H1 (cell line): ENCODE data around the gene ZNF500. TPM values are rescaled to one million over a fixed set of nuclear protein-coding genes. Genes with fewer than 3 reads are reported as not detected.

Source experiments
- CTCF ChIA-PET: fragments of 300-600 bp; sonication (Branson Sonifier 250); formaldehyde crosslinking; loops from one replicate; lab custom pipeline; 2021; ENCODE audit not compliant: partially characterized antibody; lab: Charles Lee
- POLR2A ChIA-PET: fragments of 300-600 bp; sonication (Branson Sonifier 250); formaldehyde crosslinking; loops from one replicate; lab custom pipeline; 2021; ENCODE audit warnings: inconsistent platforms; ENCODE audit not compliant: partially characterized antibody; lab: Charles Lee
- DNase-seq, 2 experiments: peaks; one replicate each; pipeline versions ENCODE4 v3.0.0 to v3.0.0-alpha.2; 2010 to 2022; ENCODE audit warnings: low spot score in 2 of 2, low read depth in 1 of 2, mixed read lengths in 1 of 2
- FAIRE-seq: peaks from 2 replicates; lab custom pipeline; 2011; peaks lifted over from hg19 to GRCh38; lab: Jason Lieb, UNC
- H2AFZ ChIP-seq: 2 replicates; pipeline ENCODE4 v1.8.1; 2012; ENCODE audit warnings: low read length, inconsistent platforms
- H2AK5ac ChIP-seq: 2 replicates; pipeline ENCODE4 v1.6.1; 2013; ENCODE audit warnings: low read depth, low read length
- H2BK120ac ChIP-seq: replicated peaks from 2 replicates; pipeline ENCODE3; 2013; ENCODE audit warnings: low read depth, low read length, inconsistent platforms
- H2BK12ac ChIP-seq: 2 replicates; pipeline ENCODE4 v1.6.1; 2013; ENCODE audit warnings: low read depth, low read length
- H2BK15ac ChIP-seq: 2 replicates; pipeline ENCODE4 v1.6.1; 2013; ENCODE audit warnings: low read length
- H2BK20ac ChIP-seq: 2 replicates; pipeline ENCODE4 v1.6.1; 2013; ENCODE audit warnings: low read length
- H2BK5ac ChIP-seq: 2 replicates; pipeline ENCODE4 v1.6.1; 2013; ENCODE audit warnings: low read depth, low read length
- H3K14ac ChIP-seq: 2 replicates; pipeline ENCODE4 v1.6.1; 2013; ENCODE audit warnings: inconsistent platforms; ENCODE audit not compliant: insufficient read length
- H3K18ac ChIP-seq: 2 replicates; pipeline ENCODE4 v1.6.1; 2013; ENCODE audit warnings: low read length; ENCODE audit errors: extremely low read depth
- H3K23ac ChIP-seq: 2 replicates; pipeline ENCODE4 v1.6.1; 2013; ENCODE audit warnings: inconsistent platforms; ENCODE audit not compliant: insufficient read length
- H3K23me2 ChIP-seq: 2 replicates; pipeline ENCODE4 v1.6.1; 2013; ENCODE audit warnings: low read depth, low read length
- H3K27ac ChIP-seq: 2 replicates; pipeline ENCODE4 v1.6.1; 2011; ENCODE audit warnings: low read depth, low read length, inconsistent platforms
- H3K27me3 ChIP-seq, 4 experiments: replicated peaks in 1 of 4; 1 replicate in 1 of 4; 2 replicates in 3 of 4; pipeline versions ENCODE4 v1.6.1 to v1.8.1; 2011 to 2013; ENCODE audit warnings: low read length in 3 of 4, mild to moderate bottlenecking in 3 of 4, inconsistent platforms in 2 of 4, mixed read lengths in 2 of 4, moderate library complexity in 1 of 4; ENCODE audit not compliant: control insufficient read depth in 3 of 4, insufficient read depth in 3 of 4; ENCODE audit errors: extremely low read depth in 1 of 4
- H3K36me3 ChIP-seq, 4 experiments: 2 replicates each; pipeline versions ENCODE4 v1.6.1 to v1.8.1; 2011 to 2013; ENCODE audit warnings: mild to moderate bottlenecking in 4 of 4, low read length in 3 of 4, moderate library complexity in 2 of 4, control low read depth in 1 of 4, inconsistent platforms in 1 of 4; ENCODE audit not compliant: insufficient read depth in 4 of 4, control insufficient read depth in 2 of 4
- H3K4ac ChIP-seq: replicated peaks from 2 replicates; pipeline ENCODE3; 2013; ENCODE audit warnings: low read length, low read depth, mixed read lengths, inconsistent platforms; ENCODE audit not compliant: insufficient read length
- H3K4me1 ChIP-seq, 4 experiments: replicated peaks in 1 of 4; 1 replicate in 1 of 4; 2 replicates in 3 of 4; pipeline versions ENCODE4 v1.6.1 to v1.8.1; 2011 to 2013; ENCODE audit warnings: low read length in 3 of 4, inconsistent platforms in 2 of 4, mixed read lengths in 1 of 4; ENCODE audit not compliant: insufficient read depth in 4 of 4, control insufficient read depth in 3 of 4
- H3K4me2 ChIP-seq, 2 experiments: 2 replicates each; pipeline versions ENCODE4 v1.6.1 to v1.8.1; 2011 to 2013; ENCODE audit warnings: low read depth in 2 of 2, low read length in 2 of 2, control low read depth in 1 of 2, inconsistent platforms in 1 of 2, mild to moderate bottlenecking in 1 of 2; ENCODE audit not compliant: insufficient read depth in 1 of 2
- H3K4me3 ChIP-seq, 4 experiments: fragments of 200-600, 300-600 bp in 1 of 4; sonication (generic), shearing (Covaris generic), sonication (Bioruptor Twin) in 1 of 4; 2 replicates each; pipeline versions ENCODE4 v1.5.1 to v1.8.1; 2011 to 2016; ENCODE audit warnings: low read length in 4 of 4, low read depth in 3 of 4, control low read depth in 2 of 4, inconsistent platforms in 2 of 4, mild to moderate bottlenecking in 2 of 4, mixed read lengths in 1 of 4, moderate library complexity in 1 of 4; ENCODE audit not compliant: insufficient read depth in 2 of 4; ENCODE audit errors: extremely low read depth in 1 of 4
- H3K56ac ChIP-seq: replicated peaks from 2 replicates; pipeline ENCODE3; 2013; ENCODE audit warnings: low read depth, mild to moderate bottlenecking, mixed read lengths, low read length, inconsistent platforms; ENCODE audit not compliant: insufficient read length
- H3K79me1 ChIP-seq: 2 replicates; pipeline ENCODE4 v1.6.1; 2013; ENCODE audit warnings: low read depth, low read length, control low read depth
- H3K79me2 ChIP-seq, 2 experiments: 2 replicates each; pipeline versions ENCODE4 v1.6.1 to v1.8.1; 2012 to 2013; ENCODE audit warnings: low read length in 2 of 2, mild to moderate bottlenecking in 2 of 2, inconsistent platforms in 1 of 2; ENCODE audit not compliant: insufficient read depth in 2 of 2, control insufficient read depth in 1 of 2
- H3K9ac ChIP-seq, 4 experiments: replicated peaks in 1 of 4; 1 replicate in 1 of 4; 2 replicates in 3 of 4; pipeline versions ENCODE4 v1.6.1 to v1.8.1; 2011 to 2013; ENCODE audit warnings: low read depth in 3 of 4, low read length in 3 of 4, control low read depth in 2 of 4, mild to moderate bottlenecking in 2 of 4, moderate library complexity in 2 of 4, inconsistent platforms in 1 of 4; ENCODE audit errors: extremely low read depth in 1 of 4
- H3K9me3 ChIP-seq, 2 experiments: 2 replicates each; pipeline versions ENCODE4 v1.6.1 to v1.8.1; 2012 to 2013; ENCODE audit warnings: mild to moderate bottlenecking in 2 of 2, moderate library complexity in 2 of 2, control low read depth in 1 of 2, inconsistent platforms in 1 of 2, low read depth in 1 of 2, low read length in 1 of 2, mixed read lengths in 1 of 2; ENCODE audit not compliant: insufficient read depth in 2 of 2
- H4K20me1 ChIP-seq, 2 experiments: replicated peaks in 1 of 2; 2 replicates each; pipeline versions ENCODE3 to v1.8.1; 2011 to 2013; ENCODE audit warnings: inconsistent platforms in 2 of 2, low read length in 2 of 2, mild to moderate bottlenecking in 1 of 2; ENCODE audit not compliant: insufficient read depth in 2 of 2, control insufficient read depth in 1 of 2
- H4K5ac ChIP-seq: 2 replicates; pipeline ENCODE4 v1.6.1; 2013; ENCODE audit warnings: low read length, low read depth, mixed read lengths, inconsistent platforms; ENCODE audit not compliant: insufficient read length
- H4K8ac ChIP-seq: 2 replicates; pipeline ENCODE4 v1.8.0; 2013; ENCODE audit warnings: mild to moderate bottlenecking, moderate library complexity, low read length, inconsistent platforms; ENCODE audit not compliant: insufficient read depth; ENCODE audit errors: extremely low read depth
- H4K91ac ChIP-seq: replicated peaks from 2 replicates; pipeline ENCODE3; 2013; ENCODE audit warnings: low read length, mixed read lengths, inconsistent platforms; ENCODE audit not compliant: insufficient read length
- NRF1 ChIP-seq: IDR thresholded peaks from 2 replicates; pipeline ENCODE4 v1.6.1; 2011; ENCODE audit warnings: mild to moderate bottlenecking, low read depth, low read length, improper control_type of control experiment
- WGBS, 2 experiments: shearing (Covaris generic) in 1 of 2; methylation state at CpG; one replicate each; pipeline versions ENCODE4 v1.1.6 to v1.1.7; 2013 to 2015; ENCODE audit warnings: low lambda C conversion rate in 2 of 2, mixed read lengths in 2 of 2, inconsistent platforms in 1 of 2, low coverage in 1 of 2, missing lambda C conversion rate in 1 of 2; ENCODE audit not compliant: insufficient replicate concordance in 2 of 2, insufficient coverage in 1 of 2, insufficient read length in 1 of 2; ENCODE audit errors: extremely low coverage in 1 of 2, missing lambda C conversion rate in 1 of 2; 5-methylcytosine and 5-hydroxymethylcytosine counted together
- polyA plus RNA-seq, 7 experiments: library from polyadenylated mRNA; depleted of rRNA in 3 of 7; stranded (reverse) in 5 of 7; unstranded in 2 of 7; fragments of >200 nt in 5 of 7; fragments of 200-250 nt in 2 of 7; gene quantifications; 1 replicate in 5 of 7; 2 replicates in 1 of 7; 4 replicates in 1 of 7; pipeline versions ENCODE4 v1.2.1 to v1.2.3, GENCODE V29; 2011 to 2013; ENCODE audit warnings: missing spikeins in 2 of 7, mixed read lengths in 2 of 7
- total RNA-seq: library from RNA; stranded (reverse); fragmentation: NEBNext Ultra II Directional; extraction: Animal tissue kit (Norgen Biotek cat#: 25700); gene quantifications from 2 replicates; pipeline ENCODE4 v1.2.1, GENCODE V29; 2021

ZNF500 gene
- total and polyA plus RNA-seq, 2 of the 8 experiments (the other 6 are each of a cell fraction or from before 2014, with no cell fraction given), result 10.3 to 10.4 TPM

GRCh38 chr16:4714996-4715395, 52.0 kb downstream of the ZNF500 start:
- WGBS, 2 experiments, result 97% methylated on average over 2 of the region's 2 CpGs; no CpG with 5 or more reads in 1 of the 2 experiments
- no peak for TF ChIP-seq NRF1

More at GRCh38 chr16:4714996-4715395, 52.0 kb downstream of the ZNF500 start:
- Histone ChIP-seq H3K23me2 (no peaks in the 10 kb centered on the region), H4K5ac (no peak overlapping the region), H2AK5ac (no peak overlapping the region), H3K9ac (no peak overlapping the region), H2BK20ac (no peak overlapping the region), H3K23ac (no peak overlapping the region), H3K56ac (no peak overlapping the region), H2BK120ac (no peak overlapping the region), H3K79me1 (no peaks in the 10 kb centered on the region), H3K9me3 (no peaks in the 10 kb centered on the region), H4K8ac (no peak overlapping the region), H3K18ac (no peak overlapping the region), H3K4me1 (peaks cover 4 to 18% (median 9%) of the 10 kb centered on the region in 4 experiments), H3K4me2 (peak overlapping the region in 1 of 2 experiments; percentile 50; a peak in 1 of 4 replicates), H3K4ac (no peak overlapping the region), H3K79me2 (no peaks in the 10 kb centered on the region), H2AFZ (no peak overlapping the region), H3K4me3 (no peak overlapping the region), H3K36me3 (peaks cover 0 to 26% (median 1%) of the 10 kb centered on the region in 4 experiments; a peak in 4 of 8 replicates), H3K14ac (no peak overlapping the region), H2BK12ac (no peak overlapping the region), H2BK15ac (no peak overlapping the region), H3K27ac (no peak overlapping the region), H4K20me1 (peaks cover 0 to 1% of the 10 kb centered on the region in 2 experiments), H2BK5ac (no peak overlapping the region), H3K27me3 (no peaks in the 10 kb centered on the region), H4K91ac (no peak overlapping the region)
- DNase-seq (no peak), FAIRE-seq (no peak)
- POLR2A ChIA-PET, result interaction anchor here (1.0 to 2.2 kb wide), 7 partner anchors 8 to 53 kb away, joined by 3 to 10 read pairs (median 4); partner anchors contain the start of genes ANKS3 and DNAAF8
- CTCF ChIA-PET, result interaction anchor here (0.8 to 1.6 kb wide), 7 partner anchors 9 to 241 kb away, joined by 3 to 5 read pairs (median 3); partner anchors contain the start of genes ANKS3, DNAAF8 and NUDT16L1
